Measurements from ENCODE around the gene DTNBP1.

The DTNBP1 gene

GRCh38 chr6:15474196-15474595, 188.6 kb downstream of the DTNBP1 start:
- no peak overlapping the region for H3K9ac ChIP-seq (ENCODE audit: low read length)
- no peaks in the 10 kb centered on the region for H3K27me3 ChIP-seq (ENCODE audit: control insufficient read depth, insufficient read depth, low read length)
- H3K36me3 ChIP-seq (ENCODE audit: control insufficient read depth, insufficient read depth, low read length), result peaks cover 79% of the 10 kb centered on the region
- H3K27ac ChIP-seq (ENCODE audit: low read depth, low read length), result no peak overlapping the region
- peaks cover 45% of the 10 kb centered on the region for H3K4me1 ChIP-seq (ENCODE audit: control insufficient read depth, insufficient read depth, low read length)
- no peak overlapping the region for H3K4me3 ChIP-seq (ENCODE audit: low read depth, low read length)
- H3K9me3 ChIP-seq (ENCODE audit: control insufficient read depth, insufficient read depth, low read depth, low read length), result no peaks in the 10 kb centered on the region

GRCh38 chr6:15473741-15474161, 189.1 kb downstream of the DTNBP1 start:
- peaks cover 42% of the 10 kb centered on the region for H3K4me1 ChIP-seq (ENCODE audit: control insufficient read depth, insufficient read depth, low read length)
- no peaks in the 10 kb centered on the region for H3K9me3 ChIP-seq (ENCODE audit: control insufficient read depth, insufficient read depth, low read depth, low read length)
- no peak overlapping the region for H3K27ac ChIP-seq (ENCODE audit: low read depth, low read length)
- H3K9ac ChIP-seq (ENCODE audit: low read length), result no peak overlapping the region
- no peak overlapping the region for H3K4me3 ChIP-seq (ENCODE audit: low read depth, low read length)
- H3K36me3 ChIP-seq (ENCODE audit: control insufficient read depth, insufficient read depth, low read length), result peaks cover 78% of the 10 kb centered on the region
- no peaks in the 10 kb centered on the region for H3K27me3 ChIP-seq (ENCODE audit: control insufficient read depth, insufficient read depth, low read length)

DNA sequence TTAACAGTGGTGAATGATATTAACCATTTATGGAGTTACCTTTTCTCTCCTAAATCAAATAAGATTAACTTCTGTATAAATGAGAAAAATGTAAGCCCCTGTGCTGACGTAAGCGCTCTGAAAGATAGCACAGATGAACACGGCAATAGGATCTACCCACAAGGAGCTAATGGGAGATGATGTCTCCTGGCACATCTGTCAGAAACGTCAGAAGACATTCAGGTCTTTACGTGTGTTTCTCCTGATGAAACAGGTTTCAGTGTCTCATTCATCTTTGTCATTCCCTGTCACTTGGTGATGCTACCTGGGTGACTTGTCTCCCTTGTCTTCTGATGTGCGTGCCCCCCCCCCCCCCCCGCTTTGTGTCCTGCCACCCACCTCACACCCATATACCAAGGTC, 189.7 kb downstream of the DTNBP1 start:
- H3K27me3 ChIP-seq (ENCODE audit: control insufficient read depth, insufficient read depth, low read length), result no peaks in the 10 kb centered on the region
- H3K9ac ChIP-seq (ENCODE audit: low read length), result no peak overlapping the region
- H3K9me3 ChIP-seq (ENCODE audit: control insufficient read depth, insufficient read depth, low read depth, low read length), result no peaks in the 10 kb centered on the region
- peaks cover 41% of the 10 kb centered on the region for H3K4me1 ChIP-seq (ENCODE audit: control insufficient read depth, insufficient read depth, low read length)
- no peak overlapping the region for H3K4me3 ChIP-seq (ENCODE audit: low read depth, low read length)
- H3K27ac ChIP-seq (ENCODE audit: low read depth, low read length), result no peak overlapping the region
- H3K36me3 ChIP-seq (ENCODE audit: control insufficient read depth, insufficient read depth, low read length), result peaks cover 80% of the 10 kb centered on the region
